Mesenchymal stem cell (in vitro differentiated cells and primary cell): ENCODE results near the gene SYT9.
A peak's percentile ranks its signal among the peaks of the same experiment; 100 is the strongest.
"Not testable (repeated sequence)": the region's sequence is repeated elsewhere in the genome, so short reads cannot be mapped to it uniquely, and the experiment has no call there.

ENCODE experiments used
- DNase-seq: peaks from one replicate; pipeline ENCODE4 v3.0.0-alpha.2; 2013
- H2AFZ ChIP-seq: one replicate; pipeline ENCODE4 v1.6.1; 2013; ENCODE audit warnings: low read depth, mild to moderate bottlenecking, control low read depth, inconsistent platforms, low read length, moderate library complexity
- H2AK5ac ChIP-seq: 2 replicates; pipeline ENCODE4 v1.6.1; 2013; ENCODE audit warnings: low read length, moderate library complexity, mild to moderate bottlenecking, inconsistent platforms; ENCODE audit not compliant: severe bottlenecking
- H2BK120ac ChIP-seq: one replicate; pipeline ENCODE4 v1.6.1; 2013; ENCODE audit warnings: low read depth, mild to moderate bottlenecking, inconsistent platforms, low read length, moderate library complexity
- H2BK12ac ChIP-seq, 2 experiments: one replicate each; pipeline ENCODE4 v1.6.1; 2013; ENCODE audit warnings: inconsistent platforms in 2 of 2, low read length in 2 of 2, mild to moderate bottlenecking in 2 of 2, moderate library complexity in 2 of 2, control low read depth in 1 of 2
- H2BK15ac ChIP-seq: one replicate; pipeline ENCODE4 v1.6.1; 2013; ENCODE audit warnings: mild to moderate bottlenecking, low read depth, inconsistent platforms; ENCODE audit not compliant: poor library complexity, severe bottlenecking
- H2BK5ac ChIP-seq: 2 replicates; pipeline ENCODE4 v1.6.1; 2013; ENCODE audit warnings: low read depth, mild to moderate bottlenecking, low read length, control low read depth, inconsistent platforms; ENCODE audit not compliant: poor library complexity, severe bottlenecking
- H3K14ac ChIP-seq, 2 experiments: one replicate each; pipeline ENCODE4 v1.6.1; 2013; ENCODE audit warnings: inconsistent platforms in 2 of 2, low read length in 2 of 2, control low read depth in 1 of 2, mild to moderate bottlenecking in 1 of 2, moderate library complexity in 1 of 2
- H3K18ac ChIP-seq, 2 experiments: one replicate each; pipeline ENCODE4 v1.6.1; 2013; ENCODE audit warnings: inconsistent platforms in 2 of 2, low read length in 2 of 2, control low read depth in 1 of 2, low read depth in 1 of 2, mild to moderate bottlenecking in 1 of 2
- H3K23ac ChIP-seq, 2 experiments: one replicate each; pipeline ENCODE4 v1.6.1; 2013; ENCODE audit warnings: inconsistent platforms in 2 of 2, low read length in 2 of 2, mild to moderate bottlenecking in 2 of 2, moderate library complexity in 2 of 2, control low read depth in 1 of 2
- H3K27ac ChIP-seq: 2 replicates; pipeline ENCODE4 v1.5.1; 2013; ENCODE audit warnings: mild to moderate bottlenecking, moderate library complexity, low read length, control low read depth, inconsistent platforms; ENCODE audit not compliant: poor library complexity, severe bottlenecking
- H3K27me3 ChIP-seq, 2 experiments: 2 replicates each; pipeline versions ENCODE4 v1.6.1 to v1.7.0; 2013; ENCODE audit warnings: low read length in 2 of 2, mild to moderate bottlenecking in 2 of 2, moderate library complexity in 2 of 2, control low read depth in 1 of 2, inconsistent platforms in 1 of 2; ENCODE audit not compliant: control insufficient read depth in 1 of 2, insufficient read depth in 1 of 2
- H3K36me3 ChIP-seq, 2 experiments: 2 replicates each; pipeline versions ENCODE4 v1.6.1 to v1.7.0; 2013; ENCODE audit warnings: low read length in 2 of 2, control low read depth in 1 of 2, inconsistent platforms in 1 of 2, low read depth in 1 of 2, mild to moderate bottlenecking in 1 of 2; ENCODE audit not compliant: insufficient read depth in 2 of 2, control insufficient read depth in 1 of 2
- H3K4ac ChIP-seq, 2 experiments: one replicate each; pipeline ENCODE4 v1.6.1; 2013; ENCODE audit warnings: inconsistent platforms in 2 of 2, low read length in 2 of 2, mild to moderate bottlenecking in 2 of 2, moderate library complexity in 2 of 2, control low read depth in 1 of 2, low read depth in 1 of 2
- H3K4me1 ChIP-seq: 2 replicates; pipeline ENCODE4 v1.6.1; 2013; ENCODE audit warnings: low read depth, low read length, control low read depth; ENCODE audit not compliant: control insufficient read depth, insufficient read depth
- H3K4me2 ChIP-seq: 2 replicates; pipeline ENCODE4 v1.6.1; 2013; ENCODE audit warnings: low read length, mild to moderate bottlenecking, inconsistent platforms; ENCODE audit not compliant: poor library complexity, severe bottlenecking
- H3K4me3 ChIP-seq, 2 experiments: 2 replicates each; pipeline versions ENCODE4 v1.5.1 to v1.7.0; 2013; ENCODE audit warnings: low read length in 2 of 2, mild to moderate bottlenecking in 2 of 2, control low read depth in 1 of 2, low read depth in 1 of 2; ENCODE audit not compliant: insufficient read depth in 1 of 2
- H3K79me1 ChIP-seq: replicated peaks from 2 replicates; pipeline ENCODE4 v1.6.1; 2013; ENCODE audit warnings: mild to moderate bottlenecking, control low read depth, low read length, inconsistent platforms; ENCODE audit not compliant: poor library complexity, severe bottlenecking
- H3K9ac ChIP-seq: 2 replicates; pipeline ENCODE4 v1.7.0; 2013; ENCODE audit warnings: mild to moderate bottlenecking, low read length, moderate library complexity
- H3K9me3 ChIP-seq: 2 replicates; pipeline ENCODE4 v1.7.0; 2013; ENCODE audit warnings: mild to moderate bottlenecking, low read length; ENCODE audit not compliant: control insufficient read depth
- H4K8ac ChIP-seq: one replicate; pipeline ENCODE4 v1.6.1; 2013; ENCODE audit warnings: inconsistent platforms, mild to moderate bottlenecking, low read length, moderate library complexity
- H4K91ac ChIP-seq: one replicate; pipeline ENCODE4 v1.6.1; 2013; ENCODE audit warnings: mild to moderate bottlenecking, low read length, inconsistent platforms
- WGBS: methylation state at CpG from one replicate; pipeline ENCODE4 v1.1.7; 2013; ENCODE audit warnings: mixed read lengths; 5-methylcytosine and 5-hydroxymethylcytosine counted together

Gene SYT9

GRCh38 chr11:7514099-7514591 lies 262.4 kb downstream of the SYT9 start:
- H2AFZ ChIP-seq: peak overlapping the region; percentile 66

GRCh38 chr11:7515447-7515886 lies 263.8 kb downstream of the SYT9 start:
- H3K18ac ChIP-seq: no peak overlapping the region
- no peak overlapping the region for H2BK12ac ChIP-seq
- H3K79me1 ChIP-seq: no peaks in the 10 kb centered on the region
- no peak overlapping the region for H4K91ac ChIP-seq
- H3K4me3 ChIP-seq: no peak overlapping the region
- peaks cover 0 to 23% of the 10 kb centered on the region in 2 experiments for H3K27me3 ChIP-seq
- H3K14ac ChIP-seq: no peak overlapping the region
- WGBS: 92% methylated on average over 1 of the region's 1 CpG
- H3K4me2 ChIP-seq: no peak overlapping the region
- no peak overlapping the region for H2BK5ac ChIP-seq
- H2AK5ac ChIP-seq: no peak overlapping the region
- no peak overlapping the region for H4K8ac ChIP-seq
- no peak overlapping the region for H3K4ac ChIP-seq
- H3K27ac ChIP-seq: no peak overlapping the region
- peaks cover 12% of the 10 kb centered on the region for H3K4me1 ChIP-seq
- no peak overlapping the region for H2BK15ac ChIP-seq
- no peak overlapping the region for H3K23ac ChIP-seq
- H3K9ac ChIP-seq: no peak overlapping the region
- no peak overlapping the region for H2BK120ac ChIP-seq
- H3K36me3 ChIP-seq: peaks cover 0 to 7% of the 10 kb centered on the region in 2 experiments
- no peak for DNase-seq
- no peak overlapping the region for H2AFZ ChIP-seq
- no peaks in the 10 kb centered on the region for H3K9me3 ChIP-seq

More at GRCh38 chr11:7514099-7514591, 262.4 kb downstream of the SYT9 start:
- Histone ChIP-seq H3K36me3 (peaks cover 0 to 13% of the 10 kb centered on the region in 2 experiments), H3K27ac (no peak overlapping the region), H3K4me3 (peak overlapping the region; percentile 68 to 87), H3K4me2 (peak overlapping the region; percentile 99), H2BK15ac (no peak overlapping the region), H3K14ac (no peak overlapping the region), H3K4me1 (peaks cover 12% of the 10 kb centered on the region), H2BK5ac (no peak overlapping the region), H3K9ac (peak overlapping the region; percentile 93), H3K18ac (peak overlapping the region in 1 of 2 experiments; percentile 26), H2BK120ac (no peak overlapping the region), H3K23ac (peak overlapping the region in 1 of 2 experiments; percentile 95), H2AK5ac (no peak overlapping the region), H3K9me3 (no peaks in the 10 kb centered on the region), H3K79me1 (no peaks in the 10 kb centered on the region), H4K8ac (no peak overlapping the region), H3K27me3 (peaks cover 0 to 33% of the 10 kb centered on the region in 2 experiments), H2BK12ac (peak overlapping the region in 1 of 2 experiments; percentile 18), H4K91ac (no peak overlapping the region), H3K4ac (no peak overlapping the region)
- 4% methylated on average over 31 of the region's 31 CpGs for WGBS
- DNase-seq: peak; percentile 13

- Histone ChIP-seq H3K9me3 (no peaks in the 10 kb centered on the region), H3K23ac (no peak overlapping the region), H2AK5ac (no peak overlapping the region), H2AFZ (no peak overlapping the region), H3K14ac (no peak overlapping the region), H2BK12ac (no peak overlapping the region), H2BK5ac (no peak overlapping the region), H4K91ac (no peak overlapping the region), H3K4me2 (no peak overlapping the region), H3K27ac (no peak overlapping the region), H3K4me3 (no peak overlapping the region), H3K27me3 (peaks cover 0 to 23% of the 10 kb centered on the region in 2 experiments), H3K9ac (no peak overlapping the region), H3K36me3 (no peaks in the 10 kb centered on the region), H3K4me1 (peaks cover 12% of the 10 kb centered on the region), H3K79me1 (no peaks in the 10 kb centered on the region), H2BK15ac (no peak overlapping the region), H4K8ac (no peak overlapping the region), H2BK120ac (no peak overlapping the region), H3K4ac (no peak overlapping the region), H3K18ac (no peak overlapping the region)
- no peak for DNase-seq
- 88% methylated on average over 12 of the region's 12 CpGs for WGBS
These were observed 264.8 kb downstream of the SYT9 start for GRCh38 chr11:7516475-7516874.

- H3K4me2 ChIP-seq, H2BK120ac ChIP-seq, H2BK12ac ChIP-seq, H3K14ac ChIP-seq, H4K8ac ChIP-seq, H2AFZ ChIP-seq, H3K4me3 ChIP-seq, H2BK15ac ChIP-seq, H2AK5ac ChIP-seq, DNase-seq, H3K4ac ChIP-seq, H3K23ac ChIP-seq, H2BK5ac ChIP-seq, H3K36me3 ChIP-seq, H4K91ac ChIP-seq, H3K79me1 ChIP-seq, H3K9me3 ChIP-seq, H3K9ac ChIP-seq, H3K18ac ChIP-seq, H3K27ac ChIP-seq: not testable (repeated sequence)
- Histone ChIP-seq H3K27me3 (peaks cover 0 to 23% of the 10 kb centered on the region in 2 experiments), H3K4me1 (peaks cover 12% of the 10 kb centered on the region)
- 92% methylated on average over 13 of the region's 13 CpGs for WGBS
These were observed 266.0 kb downstream of the SYT9 start for GRCh38 chr11:7517743-7518142.
